ENCODE measurements around the gene ROBO1. TPM values are rescaled to one million over a fixed set of nuclear protein-coding genes. Genes with fewer than 3 reads are reported as not detected.

ROBO1 gene
- total and polyA plus RNA-seq, 2 of the 8 experiments (the other 6 are each of a cell fraction or from before 2014, with no cell fraction given), result 51.4 to 91.0 TPM

DNA sequence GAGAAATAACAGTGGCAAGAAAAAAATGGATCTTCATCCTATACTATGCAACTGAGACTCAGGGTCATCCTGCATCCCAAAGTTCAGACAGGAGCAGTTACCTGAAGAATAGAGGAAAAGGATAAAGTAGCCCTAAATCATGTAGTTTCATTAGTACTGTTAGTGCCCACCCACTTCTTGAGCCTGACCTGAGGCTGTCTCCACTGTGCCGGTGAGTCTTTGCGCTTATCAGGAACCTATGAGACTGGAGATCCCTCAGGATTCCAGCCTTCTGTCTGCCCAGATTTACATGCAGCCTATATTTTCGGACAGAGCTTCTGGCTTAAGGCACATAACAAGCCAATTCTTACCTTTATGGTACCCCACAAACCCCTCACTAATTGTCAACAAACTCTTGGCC is 791.6 kb downstream of the ROBO1 start:
- Histone ChIP-seq H4K8ac (ENCODE audit: extremely low read depth, insufficient read depth, low read length) (no peak overlapping the region), H3K4me3 (ENCODE audit: extremely low read depth in 1 of 4, insufficient read depth in 2 of 4, low read depth in 3 of 4, low read length in 4 of 4) (no peak overlapping the region), H4K5ac (ENCODE audit: insufficient read length, low read depth, low read length) (no peak overlapping the region), H3K23ac (ENCODE audit: insufficient read length) (no peak overlapping the region), H3K9ac (replicated peaks in 1 of 4; ENCODE audit: extremely low read depth in 1 of 4, low read depth in 3 of 4, low read length in 3 of 4) (no peak overlapping the region), H2AFZ (ENCODE audit: low read length) (no peak overlapping the region), H2BK5ac (ENCODE audit: low read depth, low read length) (no peak overlapping the region), H3K18ac (ENCODE audit: extremely low read depth, low read length) (no peak overlapping the region), H3K27me3 (replicated peaks in 1 of 4; ENCODE audit: control insufficient read depth in 3 of 4, extremely low read depth in 1 of 4, insufficient read depth in 3 of 4, low read length in 3 of 4) (no peaks in the 10 kb centered on the region), H2BK15ac (ENCODE audit: low read length) (no peak overlapping the region), H3K4me2 (ENCODE audit: insufficient read depth in 1 of 2, low read depth in 2 of 2, low read length in 2 of 2) (no peak overlapping the region), H2BK12ac (ENCODE audit: low read depth, low read length) (no peak overlapping the region), H3K4me1 (replicated peaks in 1 of 4; ENCODE audit: control insufficient read depth in 3 of 4, insufficient read depth in 4 of 4, low read length in 3 of 4) (peaks cover 3 to 21% (median 9%) of the 10 kb centered on the region in 4 experiments; a peak in 5 of 7 replicates), H3K27ac (ENCODE audit: low read depth, low read length) (no peak overlapping the region), H3K4ac (replicated peaks; ENCODE audit: insufficient read length, low read depth, low read length) (no peak overlapping the region), H3K36me3 (ENCODE audit: control insufficient read depth in 2 of 4, insufficient read depth in 4 of 4, low read length in 3 of 4) (no peaks in the 10 kb centered on the region), H3K79me2 (ENCODE audit: control insufficient read depth in 1 of 2, insufficient read depth in 2 of 2, low read length in 2 of 2) (peaks cover 0 to 94% of the 10 kb centered on the region in 2 experiments; a peak in 3 of 4 replicates), H3K56ac (replicated peaks; ENCODE audit: insufficient read length, low read depth, low read length) (no peak overlapping the region), H2AK5ac (ENCODE audit: low read depth, low read length) (no peak overlapping the region), H3K79me1 (ENCODE audit: low read depth, low read length) (no peaks in the 10 kb centered on the region; the same call in 1 of the 2 replicates), H3K23me2 (ENCODE audit: low read depth, low read length) (no peaks in the 10 kb centered on the region), H3K14ac (ENCODE audit: insufficient read length) (no peak overlapping the region), H3K9me3 (ENCODE audit: insufficient read depth in 2 of 2, low read depth in 1 of 2, low read length in 1 of 2) (no peaks in the 10 kb centered on the region), H4K20me1 (replicated peaks in 1 of 2; ENCODE audit: control insufficient read depth in 1 of 2, insufficient read depth in 2 of 2, low read length in 2 of 2) (peaks cover 1 to 5% of the 10 kb centered on the region in 2 experiments), H4K91ac (replicated peaks; ENCODE audit: insufficient read length, low read length) (no peak overlapping the region), H2BK120ac (replicated peaks; ENCODE audit: low read depth, low read length) (no peak overlapping the region), H2BK20ac (ENCODE audit: low read length) (no peak overlapping the region)
- ChIA-PET CTCF (ENCODE audit: partially characterized antibody) (interaction anchor here (1.4 to 2.4 kb wide), 2 partner anchors 13 to 43 kb away, joined by 4 to 8 read pairs; no protein-coding TSS in a partner anchor), POLR2A (ENCODE audit: partially characterized antibody) (no interaction called here)
- FAIRE-seq (no peak), DNase-seq (ENCODE audit: low read depth in 1 of 2, low spot score in 2 of 2) (no peak)
- WGBS, 2 experiments (ENCODE audit: extremely low coverage in 1 of 2, insufficient coverage in 1 of 2, insufficient read length in 1 of 2, insufficient replicate concordance in 2 of 2, low coverage in 1 of 2, low lambda C conversion rate in 2 of 2, missing lambda C conversion rate in 1 of 2), result 83% methylated on average over 3 of the region's 3 CpGs; no CpG with 5 or more reads in 1 of the 2 experiments
- no peak for TF ChIP-seq CHD1 (IDR thresholded peaks at IDR 0.05; ENCODE audit: low read depth, low read length)
- TF ChIP-seq BACH1 (IDR thresholded peaks at IDR 0.05; ENCODE audit: low read length), result no peak
- TF ChIP-seq BRCA1 (IDR thresholded peaks at IDR 0.05; ENCODE audit: low read depth, low read length), result no peak
- TF ChIP-seq EGR1 (IDR thresholded peaks at IDR 0.05; ENCODE audit: borderline replicate concordance, low read depth, low read length), result no peak
- TF ChIP-seq NANOG (IDR thresholded peaks at IDR 0.05; ENCODE audit: insufficient read depth, low read depth, low read length, poor library complexity, severe bottlenecking), result no peak
